ENCODE results near the gene ACOT11.

The ACOT11 gene

DNA sequence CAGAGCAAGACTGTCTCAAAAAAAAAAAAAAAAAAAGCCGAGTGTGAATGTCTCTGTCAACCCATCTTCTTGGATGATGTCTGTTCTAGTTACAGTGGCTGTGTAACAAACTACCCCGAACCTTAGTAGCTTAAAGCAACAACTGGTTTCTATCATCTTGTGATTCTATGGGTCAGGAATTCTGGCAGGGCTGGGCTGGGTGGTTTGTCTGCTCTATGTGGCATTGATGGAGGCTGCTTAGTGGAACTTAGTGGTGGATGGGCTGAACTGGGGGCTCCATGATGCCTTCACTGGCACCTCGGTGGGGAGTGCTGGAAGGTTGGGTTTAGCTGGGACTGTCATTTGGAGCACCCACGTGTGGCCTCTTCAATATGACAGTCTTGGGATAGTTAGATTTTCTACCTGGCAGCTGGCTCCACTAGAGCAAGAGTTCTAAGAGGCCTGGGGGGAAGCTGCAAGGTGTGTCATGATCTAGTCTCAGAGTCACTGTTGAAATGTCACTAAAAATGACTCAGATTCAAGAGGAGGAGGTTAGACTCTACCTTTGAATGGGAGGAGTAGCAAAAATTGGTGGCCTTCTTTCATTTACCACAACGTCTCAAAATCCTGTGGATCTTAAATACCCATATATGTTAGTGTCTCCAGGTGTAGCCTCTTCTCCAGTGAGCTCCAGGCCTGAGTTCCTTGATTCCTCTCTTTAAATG, 18.6 kb downstream of the ACOT11 start:
- no peak for DNase-seq

DNA sequence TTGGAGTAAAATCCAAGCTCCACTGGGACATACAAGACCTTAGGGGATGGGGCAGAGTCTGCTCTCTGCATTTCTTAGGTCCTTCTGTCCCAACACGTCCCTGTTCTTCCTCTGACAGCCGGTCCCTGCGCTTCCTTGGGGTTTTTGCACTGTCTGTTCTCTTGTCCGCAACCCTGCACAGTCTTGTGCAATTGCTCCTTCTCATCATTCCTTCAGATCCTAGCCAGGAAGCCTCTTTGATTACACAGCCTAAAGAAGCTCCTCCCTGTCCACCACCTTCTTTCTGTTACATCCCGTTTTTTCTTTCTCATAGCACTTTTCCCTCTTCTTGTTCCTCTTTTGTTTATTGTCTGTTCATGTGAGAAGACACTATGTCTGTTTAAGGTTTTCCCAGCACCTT, 19.9 kb downstream of the ACOT11 start:
- no peak for DNase-seq

DNA sequence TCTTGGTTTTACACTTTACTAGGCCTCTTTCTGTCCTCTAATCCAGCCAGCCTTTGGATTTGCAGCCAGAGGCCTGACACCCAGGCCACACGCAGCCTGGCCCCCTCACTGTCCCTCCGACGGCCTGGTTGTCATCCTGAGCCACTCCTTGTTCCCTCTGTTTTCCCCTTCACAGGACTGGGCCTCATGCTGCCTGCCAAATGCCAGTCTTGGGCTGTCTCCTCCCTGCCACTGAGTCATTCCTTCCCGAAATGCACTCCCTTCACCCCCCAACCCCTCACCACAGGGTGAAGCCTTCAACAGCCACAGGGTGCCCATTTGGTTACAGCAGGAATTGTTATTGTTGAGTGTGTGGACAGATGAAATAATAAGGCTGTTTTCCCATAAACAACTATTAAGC, 21.3 kb downstream of the ACOT11 start:
- DNase-seq, result no peak

DNA sequence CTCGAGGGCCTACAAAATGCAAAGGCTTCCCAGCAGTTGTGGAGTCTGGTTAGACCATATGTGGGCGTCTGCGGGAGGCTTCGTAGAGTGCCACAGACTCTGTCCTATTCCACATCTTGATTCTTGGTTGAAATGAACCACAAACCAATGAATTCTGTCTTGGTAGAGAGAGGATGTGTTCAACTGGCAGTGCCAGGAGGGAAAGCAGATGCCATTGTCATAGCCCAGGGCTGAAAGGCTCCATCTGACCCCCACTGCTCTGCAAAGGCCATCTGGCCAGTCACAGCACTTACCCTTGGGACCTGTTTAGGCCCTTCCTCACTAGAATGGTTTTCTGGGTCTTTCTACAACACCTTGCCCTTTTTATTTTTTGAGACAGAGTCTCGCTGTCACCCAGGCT, 22.1 kb downstream of the ACOT11 start:
- DNase-seq, result no peak

DNA sequence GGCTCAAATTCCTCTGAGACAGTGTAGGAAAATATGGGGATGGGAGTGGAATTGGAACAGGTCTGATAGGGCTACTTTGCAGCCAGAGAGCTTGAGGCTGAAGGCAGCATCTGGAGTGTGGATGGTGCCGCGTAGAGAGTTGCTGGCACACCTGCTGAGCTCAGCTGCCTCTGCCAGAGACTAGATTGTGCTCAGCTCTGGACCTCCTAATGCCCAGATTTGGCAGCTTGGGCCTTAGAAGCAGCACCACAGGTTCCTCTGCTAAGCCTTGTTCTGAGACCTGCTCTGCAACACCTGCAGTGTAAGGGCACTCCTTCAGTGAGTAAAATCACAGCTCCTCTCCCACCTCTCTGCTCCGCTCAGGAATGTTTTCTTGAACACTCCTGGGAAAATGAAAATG, 23.3 kb downstream of the ACOT11 start:
- DNase-seq, result no peak

DNA sequence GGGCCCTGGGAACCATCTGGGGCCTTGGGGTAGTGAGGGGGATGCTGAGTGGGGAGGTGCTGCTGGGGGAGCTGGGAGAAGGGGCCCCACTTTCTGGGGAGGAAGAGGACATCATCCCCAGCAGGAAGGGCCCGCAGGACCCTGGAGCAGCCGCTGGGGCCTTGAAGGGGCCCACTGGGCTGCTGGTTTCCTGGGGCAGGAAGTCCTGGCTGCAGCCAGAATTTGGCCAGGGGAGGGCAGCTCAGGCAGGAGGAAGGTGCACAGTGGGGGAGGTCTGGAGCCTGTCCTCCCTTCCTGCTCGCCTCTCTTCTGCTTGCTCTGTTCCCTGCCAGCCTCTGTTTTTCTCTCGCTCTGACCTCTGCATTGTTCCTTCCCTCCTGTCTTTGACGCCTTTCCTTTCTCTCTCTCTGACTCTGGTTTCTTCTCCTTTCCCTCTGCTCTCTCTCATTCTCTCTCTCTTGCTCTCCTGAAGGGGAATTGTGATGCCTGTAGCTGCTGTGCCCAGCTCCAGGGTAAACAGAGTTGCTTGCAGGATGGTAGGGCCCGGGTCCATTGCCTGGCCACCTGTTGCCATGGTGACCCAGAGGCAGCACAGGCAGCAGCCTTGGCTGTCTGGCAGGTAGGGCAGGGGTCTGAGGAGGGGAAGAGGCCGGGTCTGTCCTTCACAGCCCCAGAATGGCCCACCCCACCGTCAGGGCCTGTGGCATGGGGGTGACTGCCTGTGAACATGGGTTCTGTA, 23.9 kb downstream of the ACOT11 start:
- no peak for DNase-seq

DNA sequence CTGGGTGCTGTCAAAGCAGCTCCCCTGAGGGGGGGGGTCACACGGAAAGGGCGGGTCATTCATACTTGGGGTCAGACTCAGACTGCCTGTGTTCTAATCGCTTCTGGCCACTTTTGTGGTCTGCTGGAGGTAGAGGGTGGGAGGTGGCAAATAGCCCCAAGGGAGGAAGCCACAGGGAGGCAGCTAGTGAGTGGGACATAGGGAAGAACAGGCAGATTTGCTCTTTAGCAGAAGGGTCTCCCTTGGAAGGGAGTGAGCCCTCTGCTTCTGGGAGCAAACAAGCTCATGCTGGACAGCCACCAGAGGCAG, 24.5 kb downstream of the ACOT11 start:
- DNase-seq, result no peak

DNA sequence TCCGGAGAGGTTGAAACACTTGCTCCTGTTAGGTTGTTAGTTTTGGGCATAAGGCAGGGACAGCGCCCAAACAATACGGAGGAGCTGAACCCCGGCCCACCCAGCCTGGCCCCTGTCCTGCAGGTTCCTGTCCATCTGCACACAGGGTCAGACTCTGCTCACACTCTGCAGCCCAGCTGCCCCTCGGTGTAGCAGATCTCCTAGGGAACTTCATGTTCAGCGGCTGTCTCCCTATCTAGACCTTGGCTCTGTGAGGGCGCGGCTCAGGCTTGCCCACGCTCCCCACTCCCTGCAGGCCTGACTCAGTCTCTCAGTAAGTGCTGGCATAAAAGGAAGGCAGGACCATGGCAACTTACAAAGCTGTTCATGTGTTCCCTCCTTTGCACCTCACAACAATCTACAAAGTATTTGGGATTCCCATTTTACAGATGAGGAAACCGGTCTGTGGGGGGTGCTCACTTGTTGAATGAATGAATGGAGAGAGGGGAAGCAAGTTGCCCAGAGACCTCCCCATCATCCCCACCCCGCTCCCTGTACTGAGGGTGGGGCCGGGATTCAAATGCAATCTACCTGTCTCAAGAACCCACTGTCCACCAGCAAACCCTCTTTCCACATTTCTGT, 26.2 kb downstream of the ACOT11 start:
- no peak for DNase-seq

DNA sequence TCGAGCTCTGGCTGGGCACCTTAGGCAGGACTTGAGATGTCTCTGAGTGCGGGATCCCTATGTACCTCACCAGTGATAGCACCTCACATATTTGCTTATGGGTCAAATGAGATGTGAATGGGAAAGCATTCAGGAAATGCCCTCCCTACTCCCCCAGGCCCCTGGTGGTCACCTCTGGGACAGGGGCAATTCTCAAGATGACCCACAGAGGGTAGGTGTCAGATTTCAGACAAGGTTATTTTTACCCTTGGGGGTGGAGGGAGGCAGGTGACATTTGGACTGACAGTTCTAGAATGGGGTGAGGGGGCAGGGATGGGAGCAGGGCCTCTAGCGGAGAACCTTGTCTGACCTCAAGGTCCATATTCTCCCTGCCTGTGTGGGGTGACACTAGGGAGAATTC, 27.1 kb downstream of the ACOT11 start:
- no peak for DNase-seq

DNA sequence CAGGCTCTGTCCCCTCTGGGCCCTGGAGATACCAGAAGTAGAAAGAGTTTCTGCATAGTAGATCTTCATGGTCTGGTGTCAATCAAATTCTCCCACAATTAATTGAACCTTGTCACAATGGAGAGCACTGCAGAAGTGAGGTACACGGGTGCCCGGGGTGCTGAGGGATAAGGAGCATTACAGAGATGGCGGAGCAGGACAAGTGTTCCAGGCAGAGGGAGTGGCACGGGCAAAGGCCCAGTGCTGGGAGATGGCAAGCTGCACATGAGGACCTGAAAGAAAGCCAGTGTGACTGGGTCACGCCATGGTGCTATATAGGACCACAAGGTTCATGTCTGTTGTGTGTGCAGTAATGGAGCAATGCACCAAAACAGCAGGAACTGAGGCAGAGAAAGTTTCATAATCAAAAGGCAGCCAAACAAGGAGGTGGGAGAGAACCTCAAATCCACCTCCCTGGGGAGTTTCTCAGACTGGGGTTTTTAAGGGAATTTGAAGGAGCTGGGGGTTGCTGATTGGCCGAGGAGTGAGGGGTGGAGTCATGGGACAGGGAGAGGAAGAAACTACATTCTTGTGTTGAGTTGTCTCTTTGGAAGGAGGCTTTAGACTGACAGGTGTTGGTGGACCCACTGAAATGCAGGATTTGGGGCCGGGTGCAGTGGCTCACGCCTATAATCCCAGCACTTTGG, 27.7 kb downstream of the ACOT11 start:
- DNase-seq, result no peak

DNA sequence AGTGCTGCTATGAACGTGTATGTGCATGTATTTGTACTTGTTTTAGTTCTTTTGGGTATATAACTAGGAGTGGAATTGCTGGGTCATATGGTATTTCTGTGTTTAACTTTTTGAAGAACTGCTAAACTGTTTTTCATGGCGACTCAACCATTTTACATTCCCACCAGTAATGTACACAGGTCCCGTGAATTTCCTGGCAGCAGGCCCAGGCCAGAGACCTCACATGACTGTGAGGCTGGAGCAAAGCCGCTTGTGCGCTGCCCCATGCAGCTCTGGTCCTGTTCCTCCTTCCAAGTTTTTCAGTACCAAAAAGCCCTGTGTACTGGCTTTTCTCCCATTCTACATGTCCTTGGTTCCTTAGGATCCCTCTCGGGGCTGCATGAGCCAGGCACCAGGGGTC, 29.6 kb downstream of the ACOT11 start:
- DNase-seq, result no peak

DNA sequence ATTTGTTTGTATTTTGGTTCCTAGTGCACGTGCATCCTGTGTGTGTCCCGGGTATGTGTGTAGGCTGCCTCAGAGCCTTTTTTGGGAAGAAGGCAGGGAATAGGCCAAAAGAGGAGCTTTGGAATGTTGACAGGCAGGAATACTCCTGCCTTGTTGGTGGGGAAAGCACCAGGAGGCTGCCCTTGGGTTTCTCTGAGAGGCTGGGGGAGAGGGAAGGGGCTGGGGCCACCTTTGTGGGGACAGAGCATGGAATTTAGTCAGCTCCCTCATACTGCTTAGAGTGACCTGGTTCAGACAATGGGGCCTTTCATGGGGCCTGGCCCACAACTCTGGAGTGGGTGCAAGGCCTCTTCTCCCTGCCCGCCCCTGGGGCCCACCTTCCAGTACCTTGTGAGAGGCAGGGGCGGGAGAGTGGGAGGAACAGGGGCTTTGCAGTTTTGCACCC, 31.3 kb downstream of the ACOT11 start:
- DNase-seq, result no peak

DNA sequence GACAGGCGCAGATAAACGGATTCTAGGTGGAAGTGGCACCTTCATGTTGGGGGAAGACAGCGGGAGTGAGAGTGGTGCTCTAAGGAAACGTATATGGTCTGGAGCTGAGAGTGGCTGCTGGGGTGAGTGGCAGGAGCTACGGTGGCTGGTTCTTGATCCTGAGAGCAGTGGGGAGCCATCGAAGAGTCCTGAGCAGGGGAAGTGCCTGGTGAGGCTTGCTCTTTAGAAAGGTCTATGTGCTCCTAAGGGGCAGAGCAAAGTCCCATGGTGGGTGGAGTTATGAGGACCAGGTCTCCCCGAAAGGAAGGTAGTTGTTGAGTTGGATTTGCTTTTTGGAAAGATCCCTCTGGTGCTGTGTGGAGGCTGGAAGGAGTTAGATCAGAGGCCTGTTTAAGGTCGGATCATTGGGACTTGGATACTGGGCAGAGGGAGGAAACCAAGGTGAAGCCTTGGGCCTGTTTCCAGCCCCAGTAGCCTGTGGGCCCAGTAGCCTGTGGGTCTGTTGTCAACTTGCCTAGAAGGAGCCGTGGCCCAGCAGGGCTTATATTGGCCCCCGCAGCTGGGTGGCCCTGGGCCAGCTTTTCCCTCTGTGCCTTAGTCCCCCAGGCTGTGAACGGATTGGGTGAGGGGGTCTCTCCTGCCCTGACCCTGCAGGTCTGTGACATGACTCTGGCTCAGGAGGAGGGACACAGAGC, 33.0 kb downstream of the ACOT11 start:
- DNase-seq, result no peak

DNA sequence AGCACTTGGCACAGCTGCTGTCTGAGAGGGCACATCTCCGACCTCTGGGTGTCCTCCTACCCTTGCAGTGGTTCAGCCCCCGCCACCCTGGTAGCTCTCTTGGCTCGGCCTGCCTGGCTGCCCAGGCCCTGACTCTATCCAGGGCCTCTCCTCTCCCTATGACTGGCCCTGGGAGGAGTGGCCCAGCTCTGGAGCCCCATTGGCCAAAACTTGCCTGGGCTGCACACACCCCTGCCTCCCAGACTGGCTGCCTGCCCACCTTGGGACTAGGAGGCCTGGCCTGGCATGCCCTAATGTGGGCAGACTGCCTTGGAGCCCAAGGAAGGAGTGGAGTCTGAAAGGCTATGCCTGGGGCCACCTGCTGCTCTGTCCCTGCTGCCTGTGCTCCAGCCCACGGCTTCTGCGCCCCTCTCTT, 33.6 kb downstream of the ACOT11 start:
- DNase-seq, result no peak

DNA sequence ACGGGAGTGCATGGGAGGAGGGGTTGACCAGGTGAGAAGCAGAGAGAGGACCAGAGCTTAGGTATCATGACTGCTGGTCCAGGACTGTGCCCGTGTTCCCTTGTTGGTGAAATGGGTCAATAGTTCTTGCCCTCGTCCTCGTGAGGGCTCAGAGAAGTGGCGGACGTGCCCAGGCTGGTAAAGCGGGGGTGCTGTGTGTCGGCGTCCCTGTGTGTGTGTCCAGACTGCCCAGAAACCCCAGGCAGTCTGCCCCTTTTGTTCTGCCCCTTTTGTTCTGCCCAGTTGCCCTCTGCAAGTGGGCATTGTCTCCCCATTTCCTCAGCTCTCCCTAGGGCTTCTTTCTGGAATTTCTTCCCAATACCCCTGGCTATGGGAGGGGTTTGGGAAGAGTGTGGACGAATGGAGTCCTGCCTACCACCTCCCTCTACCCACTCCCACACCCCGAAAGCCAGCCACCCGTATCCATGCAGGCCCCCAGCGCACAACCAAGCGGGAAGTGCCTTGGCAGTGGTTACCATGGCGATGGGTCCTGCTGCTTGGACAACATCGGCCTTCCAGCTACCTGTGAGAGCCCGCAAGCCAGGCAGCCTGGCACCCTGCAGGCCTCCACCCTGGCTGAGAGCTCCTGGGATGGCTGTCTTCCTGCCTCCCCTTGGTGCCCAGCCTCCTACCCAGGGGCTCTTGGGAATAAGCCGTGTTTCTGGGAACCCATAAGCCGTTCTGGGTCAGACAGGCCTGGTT, 34.7 kb downstream of the ACOT11 start:
- no peak for DNase-seq

DNA sequence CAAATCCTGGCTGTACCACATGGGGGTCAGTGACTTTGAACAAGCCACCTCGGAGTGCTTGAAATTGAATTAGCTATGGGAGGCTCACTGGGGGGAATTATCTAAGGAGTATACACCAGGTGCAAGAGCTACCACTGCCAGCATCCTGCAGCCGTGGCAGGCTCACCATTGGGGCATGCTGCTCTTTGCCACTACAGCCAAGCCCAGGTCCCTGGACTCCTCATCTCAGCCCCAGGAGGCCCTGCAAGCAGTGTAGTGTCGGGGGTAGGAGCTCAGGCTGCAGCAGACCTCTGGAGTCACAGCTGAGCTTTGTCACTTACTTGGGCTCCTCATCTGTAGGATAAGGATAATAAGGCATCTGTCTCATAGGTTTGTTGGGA, 35.3 kb downstream of the ACOT11 start:
- no peak for DNase-seq

DNA sequence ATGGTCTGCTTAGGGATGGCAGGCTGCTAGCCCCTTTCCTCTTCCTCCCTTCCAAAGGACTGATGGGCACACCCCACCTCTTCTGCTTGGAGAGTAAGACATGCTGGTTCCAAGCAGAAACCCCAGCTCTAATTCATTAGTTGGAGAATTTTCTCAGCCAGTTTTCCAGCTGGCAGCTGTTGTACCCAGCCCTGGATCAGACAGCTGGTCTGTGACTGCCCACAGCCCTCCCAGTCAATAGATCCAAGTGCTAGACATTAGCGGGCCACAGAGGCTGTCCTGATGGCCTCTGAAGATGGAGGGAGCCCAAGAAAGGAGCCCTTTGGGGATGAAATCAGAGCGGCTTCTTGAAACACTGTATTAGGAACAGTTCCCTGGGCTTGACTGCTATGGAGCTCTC, 35.8 kb downstream of the ACOT11 start:
- no peak for DNase-seq

DNA sequence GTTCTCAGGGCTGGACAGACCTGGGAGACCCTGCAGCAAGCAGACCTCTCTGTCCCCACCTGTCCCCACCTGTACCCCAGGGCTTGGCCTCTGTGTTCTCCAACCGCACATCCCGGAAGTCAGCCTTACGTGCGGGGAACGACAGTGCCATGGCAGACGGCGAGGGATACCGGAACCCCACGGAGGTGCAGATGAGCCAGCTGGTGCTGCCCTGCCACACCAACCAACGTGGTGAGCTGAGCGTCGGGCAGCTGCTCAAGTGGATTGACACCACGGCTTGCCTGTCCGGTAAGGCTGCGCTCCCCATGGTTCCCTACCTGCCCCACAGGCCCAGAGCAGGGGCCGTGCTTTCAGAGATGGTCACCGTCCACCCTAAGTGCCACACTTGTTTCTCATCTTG, 36.5 kb downstream of the ACOT11 start:
- no peak for DNase-seq

DNA sequence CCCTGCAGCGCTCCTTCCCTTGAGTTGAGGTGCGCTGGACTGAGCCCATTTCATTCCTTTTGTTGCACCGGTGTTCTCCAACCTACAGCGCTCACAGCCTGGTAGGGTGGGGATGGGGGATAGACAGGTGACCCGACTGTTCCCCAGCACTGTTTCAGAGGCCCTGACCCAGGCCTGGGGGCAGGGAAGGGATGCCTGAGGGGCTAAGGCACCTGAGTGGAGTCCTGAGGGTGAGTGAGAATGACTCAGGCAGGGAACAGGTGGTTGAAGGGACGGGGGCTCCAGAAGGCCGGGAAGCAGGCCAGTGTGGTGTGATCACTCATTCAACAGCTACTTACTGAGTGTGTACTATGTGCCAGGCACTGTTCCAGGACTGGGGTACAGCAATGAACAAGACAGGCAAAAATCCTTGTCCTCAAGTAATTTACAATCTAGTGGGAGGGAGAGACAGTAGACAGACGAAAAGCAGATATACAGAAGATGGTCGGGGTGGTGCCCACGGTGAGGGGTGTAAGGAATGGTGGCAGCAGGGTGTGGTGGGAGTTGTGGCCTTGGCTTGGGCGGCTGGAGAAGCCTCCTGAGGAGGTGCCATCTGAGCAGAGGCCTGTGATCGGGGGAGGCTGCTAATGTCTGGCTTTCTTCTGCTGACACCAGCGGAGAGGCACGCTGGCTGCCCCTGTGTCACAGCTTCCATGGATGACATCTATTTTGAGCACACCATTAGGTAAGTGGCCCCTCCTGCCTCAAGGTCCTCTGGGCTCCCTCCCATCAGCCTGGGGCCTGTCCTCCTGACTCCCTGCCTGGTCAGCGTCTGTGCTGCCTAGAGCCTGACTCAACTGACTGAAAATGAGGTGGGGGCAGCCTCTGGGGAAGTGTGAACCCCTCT, 37.4 kb downstream of the ACOT11 start:
- DNase-seq, result no peak

DNA sequence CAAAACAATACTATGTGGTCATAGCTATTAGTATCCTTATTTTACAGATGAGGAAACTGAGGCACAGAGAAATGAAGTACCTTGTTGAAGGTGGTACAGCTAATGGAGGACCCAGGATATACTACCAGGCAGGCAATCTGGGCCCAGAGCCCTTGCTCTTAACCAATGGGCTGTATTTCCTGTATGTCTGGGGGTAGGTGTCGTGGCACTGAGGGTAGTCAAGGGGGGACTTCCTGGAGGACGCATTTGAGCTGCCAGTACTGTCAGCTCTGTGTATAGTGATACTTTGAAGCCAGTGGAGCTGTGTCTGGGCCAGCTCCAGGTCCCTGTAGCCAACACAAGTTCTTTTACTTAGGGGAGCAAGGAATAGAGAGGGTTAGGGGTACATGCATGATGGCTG, 40.3 kb downstream of the ACOT11 start:
- DNase-seq, result no peak

DNA sequence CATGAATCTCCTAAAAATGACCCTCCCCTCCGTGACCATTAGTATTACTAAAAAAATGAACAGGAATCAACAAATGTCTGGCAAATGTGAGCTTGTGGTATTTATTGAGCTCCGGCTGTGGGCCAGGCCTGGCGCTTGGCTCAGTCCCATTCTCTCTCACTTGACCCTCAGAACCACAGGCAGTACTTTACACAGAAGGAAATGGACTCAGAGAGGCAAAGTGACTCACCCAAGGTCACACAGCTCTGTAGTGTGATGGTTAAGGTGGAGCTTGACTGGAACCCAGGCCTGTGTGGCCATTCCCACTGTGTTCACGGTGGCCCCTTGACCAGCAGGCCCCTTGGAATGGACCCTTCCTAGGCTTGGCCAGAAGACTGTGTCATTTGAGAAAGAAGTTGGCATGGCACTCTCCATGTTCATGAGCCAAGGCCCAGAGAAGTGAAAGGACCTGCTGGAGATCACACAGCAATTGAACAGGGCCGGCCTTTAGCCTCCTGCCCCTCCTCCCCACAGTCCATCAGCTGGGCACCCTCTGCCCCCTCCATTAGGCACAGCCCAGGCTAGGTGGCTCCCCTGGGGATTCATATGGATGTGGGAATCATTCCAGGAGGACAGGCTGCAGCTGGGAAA, 43.2 kb downstream of the ACOT11 start:
- DNase-seq, result no peak

All from stimulated activated CD4-positive, alpha-beta T cell treated with anti-CD3 and anti-CD28 coated beads, Interleukin-15, amount 100 ng/mL, for 24 hours (primary cell).